ENCODE data around the gene IL26.
A peak's percentile ranks its signal among the peaks of the same experiment; 100 is the strongest.
"Not testable (repeated sequence)": the region's sequence is repeated elsewhere in the genome, so short reads cannot be mapped to it uniquely, and the experiment has no call there.

Gene IL26

GRCh38 chr12:68240975-68241374, 15.4 kb upstream of the IL26 start:
- DNase-seq (ENCODE audit: insufficient read length, low spot score) (peak; percentile 24), FAIRE-seq (no peak)

GRCh38 chr12:68240079-68240478, 14.5 kb upstream of the IL26 start:
- peak; percentile 45 for DNase-seq (ENCODE audit: insufficient read length, low spot score)
- FAIRE-seq = no peak

GRCh38 chr12:68239309-68239982, 13.8 kb upstream of the IL26 start:
- DNase-seq (ENCODE audit: insufficient read length, low spot score) = no peak
- no peak for FAIRE-seq

- DNase-seq (ENCODE audit: insufficient read length, low spot score) (no peak), FAIRE-seq (no peak)
Measured at GRCh38 chr12:68237619-68238018, 12.0 kb upstream of the IL26 start.

GRCh38 chr12:68237078-68237477, 11.5 kb upstream of the IL26 start:
- FAIRE-seq (no peak), DNase-seq (ENCODE audit: insufficient read length, low spot score) (no peak)

GRCh38 chr12:68236421-68237059, 10.9 kb upstream of the IL26 start:
- DNase-seq (ENCODE audit: insufficient read length, low spot score) (peak; percentile 18), FAIRE-seq (no peak)

GRCh38 chr12:68235576-68235975, 10.0 kb upstream of the IL26 start:
- FAIRE-seq = no peak
- DNase-seq (ENCODE audit: insufficient read length, low spot score) = no peak

GRCh38 chr12:68234140-68234539, 8.5 kb upstream of the IL26 start:
- FAIRE-seq = no peak
- no peak for DNase-seq (ENCODE audit: insufficient read length, low spot score)

GRCh38 chr12:68233498-68233897, 7.9 kb upstream of the IL26 start:
- no peak for FAIRE-seq
- no peak for DNase-seq (ENCODE audit: insufficient read length, low spot score)

- DNase-seq (ENCODE audit: insufficient read length, low spot score) (no peak), FAIRE-seq (no peak)
Measured at GRCh38 chr12:68231691-68232090, 6.1 kb upstream of the IL26 start.

GRCh38 chr12:68231229-68231628, 5.6 kb upstream of the IL26 start:
- DNase-seq (ENCODE audit: insufficient read length, low spot score) (no peak), FAIRE-seq (no peak)

GRCh38 chr12:68229956-68230355, 4.3 kb upstream of the IL26 start:
- no peak for FAIRE-seq

GRCh38 chr12:68227356-68227755, 1.7 kb upstream of the IL26 start:
- FAIRE-seq = no peak

More at GRCh38 chr12:68229956-68230355, 4.3 kb upstream of the IL26 start:
- DNase-seq (ENCODE audit: insufficient read length, low spot score) = no peak

GRCh38 chr12:68224613-68225285, 861 bp downstream of the IL26 start:
- no peak for DNase-seq (ENCODE audit: insufficient read length, low spot score)

More at GRCh38 chr12:68227356-68227755, 1.7 kb upstream of the IL26 start:
- no peak for DNase-seq (ENCODE audit: insufficient read length, low spot score)

GRCh38 chr12:68223067-68223747, 2.4 kb downstream of the IL26 start:
- DNase-seq (ENCODE audit: insufficient read length, low spot score) = peak; percentile 77
- peak; percentile 81 for FAIRE-seq

More at GRCh38 chr12:68224613-68225285, 861 bp downstream of the IL26 start:
- FAIRE-seq = no peak

- no peak for FAIRE-seq
Measured at GRCh38 chr12:68222326-68222725, 3.3 kb downstream of the IL26 start.

GRCh38 chr12:68221497-68221896, 4.1 kb downstream of the IL26 start:
- DNase-seq (ENCODE audit: insufficient read length, low spot score) (no peak), FAIRE-seq (no peak)

More at GRCh38 chr12:68222326-68222725, 3.3 kb downstream of the IL26 start:
- no peak for DNase-seq (ENCODE audit: insufficient read length, low spot score)

- DNase-seq (ENCODE audit: insufficient read length, low spot score) = no peak
- no peak for FAIRE-seq
Measured at GRCh38 chr12:68210875-68211274, 14.7 kb downstream of the IL26 start.

- DNase-seq (ENCODE audit: insufficient read length, low spot score); FAIRE-seq: not testable (repeated sequence)
Measured at GRCh38 chr12:68209048-68209728, 16.4 kb downstream of the IL26 start.

- no peak for FAIRE-seq
- no peak for DNase-seq (ENCODE audit: insufficient read length, low spot score)
Measured at GRCh38 chr12:68207276-68207675, 18.3 kb downstream of the IL26 start.

GRCh38 chr12:68206446-68206845, 19.2 kb downstream of the IL26 start:
- FAIRE-seq (no peak), DNase-seq (ENCODE audit: insufficient read length, low spot score) (no peak)

Data from HTR-8/SVneo (cell line).